OCI-LY7 (cell line): ENCODE measurements around the gene AAMDC.

Source experiments
- EZH2phosphoT487 ChIP-seq: fragments of 200-600 bp; sonication (generic); IDR thresholded peaks from 2 replicates; pipeline ENCODE4 v1.6.1; 2018; ENCODE audit warnings: low read depth, borderline replicate concordance, mild to moderate bottlenecking, mixed run types, antibody characterized with exemption, low read length, moderate library complexity, mixed read lengths
- TF ChIP-seq, protein P1 (sequence below): fragments of 200-600 bp; sonication (generic); conservative IDR thresholded peaks from 2 replicates; pipeline ENCODE4 v1.5.1; 2014; ENCODE audit warnings: mild to moderate bottlenecking, antibody characterized with exemption, low read length, moderate library complexity, mixed read lengths

DNA sequence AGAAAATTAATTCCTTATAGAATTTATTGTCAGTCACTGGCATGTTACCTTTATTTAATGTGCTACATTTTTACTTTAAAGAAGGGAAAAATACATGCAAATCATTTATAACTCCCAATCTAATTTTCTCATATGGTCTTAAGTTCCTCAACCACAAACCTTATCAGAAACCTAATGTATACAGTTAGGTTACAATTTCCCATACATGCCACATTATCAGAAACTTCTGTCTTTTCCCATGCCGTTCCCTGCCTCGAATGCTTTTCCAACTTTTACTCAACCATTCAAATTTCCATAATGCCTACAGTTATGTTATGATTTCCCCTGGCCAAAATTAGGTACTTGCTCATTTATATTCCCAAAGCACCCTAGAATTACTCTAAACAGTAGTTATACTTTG lies 14.0 kb upstream of the AAMDC start:
- TF ChIP-seq, protein P1, sequence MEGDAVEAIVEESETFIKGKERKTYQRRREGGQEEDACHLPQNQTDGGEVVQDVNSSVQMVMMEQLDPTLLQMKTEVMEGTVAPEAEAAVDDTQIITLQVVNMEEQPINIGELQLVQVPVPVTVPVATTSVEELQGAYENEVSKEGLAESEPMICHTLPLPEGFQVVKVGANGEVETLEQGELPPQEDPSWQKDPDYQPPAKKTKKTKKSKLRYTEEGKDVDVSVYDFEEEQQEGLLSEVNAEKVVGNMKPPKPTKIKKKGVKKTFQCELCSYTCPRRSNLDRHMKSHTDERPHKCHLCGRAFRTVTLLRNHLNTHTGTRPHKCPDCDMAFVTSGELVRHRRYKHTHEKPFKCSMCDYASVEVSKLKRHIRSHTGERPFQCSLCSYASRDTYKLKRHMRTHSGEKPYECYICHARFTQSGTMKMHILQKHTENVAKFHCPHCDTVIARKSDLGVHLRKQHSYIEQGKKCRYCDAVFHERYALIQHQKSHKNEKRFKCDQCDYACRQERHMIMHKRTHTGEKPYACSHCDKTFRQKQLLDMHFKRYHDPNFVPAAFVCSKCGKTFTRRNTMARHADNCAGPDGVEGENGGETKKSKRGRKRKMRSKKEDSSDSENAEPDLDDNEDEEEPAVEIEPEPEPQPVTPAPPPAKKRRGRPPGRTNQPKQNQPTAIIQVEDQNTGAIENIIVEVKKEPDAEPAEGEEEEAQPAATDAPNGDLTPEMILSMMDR = no peak
- no peak for TF ChIP-seq EZH2phosphoT487
